ENCODE measurements around the gene ADAMTS2. TPM values are rescaled to one million over a fixed set of nuclear protein-coding genes. Genes with fewer than 3 reads are reported as not detected.

The ADAMTS2 gene
- total and polyA plus RNA-seq, 2 donors (not counting 1 experiment from before 2014, with no cell fraction given) = 16.2 to 70.2 TPM

- Histone ChIP-seq H2AFZ (ENCODE audit: low read length) (no peak overlapping the region), H3K4me3 (replicated peaks in 1 of 4; ENCODE audit: control extremely low read depth in 1 of 4, insufficient read depth in 1 of 4, low read depth in 3 of 4, low read length in 4 of 4) (no peak overlapping the region), H3K4me1 (ENCODE audit: control insufficient read depth, extremely low read depth, insufficient read depth, low read length) (no peaks in the 10 kb centered on the region), H3K79me2 (ENCODE audit: control insufficient read depth, insufficient read depth, low read length) (no peaks in the 10 kb centered on the region), H3K27ac (ENCODE audit: insufficient read depth, low read length) (no peak overlapping the region), H3K4me2 (ENCODE audit: extremely low read depth, insufficient read depth, low read length) (no peak overlapping the region), H3K9me3 (ENCODE audit: control insufficient read depth, insufficient read depth, low read depth, low read length) (no peaks in the 10 kb centered on the region), H3K9ac (ENCODE audit: insufficient read depth, low read length) (no peak overlapping the region), H4K20me1 (ENCODE audit: control insufficient read depth, extremely low read depth, insufficient read depth, low read length) (no peaks in the 10 kb centered on the region), H3K36me3 (ENCODE audit: control insufficient read depth, insufficient read depth, low read length) (no peaks in the 10 kb centered on the region), H3K27me3 (ENCODE audit: control insufficient read depth, insufficient read depth, low read length) (no peaks in the 10 kb centered on the region)
- DNase-seq (ENCODE audit: low read depth in 2 of 2) = no peak
- TF ChIP-seq EZH2 (IDR thresholded peaks at IDR 0.05; ENCODE audit: low read length, missing control alignments) (no peak), CTCF (conservative IDR thresholded peaks at IDR 0.05 in 1 of 2, IDR thresholded peaks at IDR 0.05 in 1 of 2; ENCODE audit: low read depth in 1 of 2, low read length in 2 of 2) (no peak)
Measured at GRCh38 chr5:179385914-179386313, 40.7 kb upstream of the ADAMTS2 start.

GRCh38 chr5:179382486-179382885 lies 37.2 kb upstream of the ADAMTS2 start:
- Histone ChIP-seq H2AFZ (ENCODE audit: low read length) (no peak overlapping the region), H3K9me3 (ENCODE audit: control insufficient read depth, insufficient read depth, low read depth, low read length) (no peaks in the 10 kb centered on the region), H4K20me1 (ENCODE audit: control insufficient read depth, extremely low read depth, insufficient read depth, low read length) (no peaks in the 10 kb centered on the region), H3K79me2 (ENCODE audit: control insufficient read depth, insufficient read depth, low read length) (no peaks in the 10 kb centered on the region), H3K4me3 (replicated peaks in 1 of 4; ENCODE audit: control extremely low read depth in 1 of 4, insufficient read depth in 1 of 4, low read depth in 3 of 4, low read length in 4 of 4) (no peak overlapping the region), H3K9ac (ENCODE audit: insufficient read depth, low read length) (no peak overlapping the region), H3K36me3 (ENCODE audit: control insufficient read depth, insufficient read depth, low read length) (no peaks in the 10 kb centered on the region), H3K27me3 (ENCODE audit: control insufficient read depth, insufficient read depth, low read length) (no peaks in the 10 kb centered on the region), H3K4me1 (ENCODE audit: control insufficient read depth, extremely low read depth, insufficient read depth, low read length) (peaks cover 3% of the 10 kb centered on the region), H3K27ac (ENCODE audit: insufficient read depth, low read length) (no peak overlapping the region), H3K4me2 (ENCODE audit: extremely low read depth, insufficient read depth, low read length) (no peak overlapping the region)
- no peak for TF ChIP-seq CTCF (conservative IDR thresholded peaks at IDR 0.05 in 1 of 2, IDR thresholded peaks at IDR 0.05 in 1 of 2; ENCODE audit: low read depth in 1 of 2, low read length in 2 of 2)
- TF ChIP-seq EZH2 (IDR thresholded peaks at IDR 0.05; ENCODE audit: low read length, missing control alignments) = no peak
- no peak for DNase-seq (ENCODE audit: low read depth in 2 of 2)

GRCh38 chr5:179381691-179382090 lies 36.4 kb upstream of the ADAMTS2 start:
- no peak overlapping the region for H3K27ac ChIP-seq (ENCODE audit: insufficient read depth, low read length)
- DNase-seq (ENCODE audit: low read depth in 2 of 2) = no peak
- no peaks in the 10 kb centered on the region for H3K27me3 ChIP-seq (ENCODE audit: control insufficient read depth, insufficient read depth, low read length)
- no peaks in the 10 kb centered on the region for H3K36me3 ChIP-seq (ENCODE audit: control insufficient read depth, insufficient read depth, low read length)
- H3K9ac ChIP-seq (ENCODE audit: insufficient read depth, low read length) = no peak overlapping the region
- peaks cover 3% of the 10 kb centered on the region for H3K4me1 ChIP-seq (ENCODE audit: control insufficient read depth, extremely low read depth, insufficient read depth, low read length)
- no peak for TF ChIP-seq CTCF (conservative IDR thresholded peaks at IDR 0.05 in 1 of 2, IDR thresholded peaks at IDR 0.05 in 1 of 2; ENCODE audit: low read depth in 1 of 2, low read length in 2 of 2)
- H3K4me2 ChIP-seq (ENCODE audit: extremely low read depth, insufficient read depth, low read length) = no peak overlapping the region
- no peaks in the 10 kb centered on the region for H4K20me1 ChIP-seq (ENCODE audit: control insufficient read depth, extremely low read depth, insufficient read depth, low read length)
- no peaks in the 10 kb centered on the region for H3K79me2 ChIP-seq (ENCODE audit: control insufficient read depth, insufficient read depth, low read length)
- no peak overlapping the region for H3K4me3 ChIP-seq (replicated peaks in 1 of 4; ENCODE audit: control extremely low read depth in 1 of 4, insufficient read depth in 1 of 4, low read depth in 3 of 4, low read length in 4 of 4)
- no peaks in the 10 kb centered on the region for H3K9me3 ChIP-seq (ENCODE audit: control insufficient read depth, insufficient read depth, low read depth, low read length)
- no peak overlapping the region for H2AFZ ChIP-seq (ENCODE audit: low read length)
